HL-60 (cell line): ENCODE data around the gene PSMG3.

Experiments
- DNase-seq, 2 experiments: peaks; one replicate each; pipeline ENCODE4 v3.0.0-alpha.2; 2010 to 2020; ENCODE audit warnings: low read depth in 1 of 2, low spot score in 1 of 2
- H3K27ac ChIP-seq: fragments of 250-450 bp; sonication (Bioruptor Pico); replicated peaks from 2 replicates; pipeline ENCODE4 v1.5.1; 2020; ENCODE audit warnings: mild to moderate bottlenecking, moderate library complexity
- H3K27me3 ChIP-seq: fragments of 250-450 bp; sonication (Bioruptor Pico); 2 replicates; pipeline ENCODE4 v1.5.1; 2021; ENCODE audit warnings: mild to moderate bottlenecking, moderate library complexity; ENCODE audit not compliant: insufficient read depth, poor library complexity, severe bottlenecking
- H3K4me3 ChIP-seq: replicated peaks from 2 replicates; pipeline ENCODE4 v1.5.1; 2011; ENCODE audit warnings: mild to moderate bottlenecking, control low read depth, low read length; ENCODE audit not compliant: insufficient read depth
- GABPA ChIP-seq: IDR thresholded peaks from 2 replicates; pipeline ENCODE4 v1.6.1; 2012; ENCODE audit warnings: low read depth
- POLR2AphosphoS5 ChIP-seq: IDR thresholded peaks from 2 replicates; pipeline ENCODE4 v1.6.1; 2012; ENCODE audit warnings: low read depth
- REST ChIP-seq: IDR thresholded peaks from 2 replicates; pipeline ENCODE4 v1.6.1; 2012; ENCODE audit warnings: low read depth; ENCODE audit not compliant: insufficient replicate concordance
- SPI1 ChIP-seq: IDR thresholded peaks from 2 replicates; pipeline ENCODE4 v1.6.1; 2012; ENCODE audit warnings: low read depth, mild to moderate bottlenecking, borderline replicate concordance
- TF ChIP-seq, protein P1 (sequence below): IDR thresholded peaks from one replicate; pipeline ENCODE4 v1.5.1; 2011; ENCODE audit warnings: low read length, control low read depth, inconsistent platforms; ENCODE audit not compliant: insufficient read depth

Gene PSMG3

DNA sequence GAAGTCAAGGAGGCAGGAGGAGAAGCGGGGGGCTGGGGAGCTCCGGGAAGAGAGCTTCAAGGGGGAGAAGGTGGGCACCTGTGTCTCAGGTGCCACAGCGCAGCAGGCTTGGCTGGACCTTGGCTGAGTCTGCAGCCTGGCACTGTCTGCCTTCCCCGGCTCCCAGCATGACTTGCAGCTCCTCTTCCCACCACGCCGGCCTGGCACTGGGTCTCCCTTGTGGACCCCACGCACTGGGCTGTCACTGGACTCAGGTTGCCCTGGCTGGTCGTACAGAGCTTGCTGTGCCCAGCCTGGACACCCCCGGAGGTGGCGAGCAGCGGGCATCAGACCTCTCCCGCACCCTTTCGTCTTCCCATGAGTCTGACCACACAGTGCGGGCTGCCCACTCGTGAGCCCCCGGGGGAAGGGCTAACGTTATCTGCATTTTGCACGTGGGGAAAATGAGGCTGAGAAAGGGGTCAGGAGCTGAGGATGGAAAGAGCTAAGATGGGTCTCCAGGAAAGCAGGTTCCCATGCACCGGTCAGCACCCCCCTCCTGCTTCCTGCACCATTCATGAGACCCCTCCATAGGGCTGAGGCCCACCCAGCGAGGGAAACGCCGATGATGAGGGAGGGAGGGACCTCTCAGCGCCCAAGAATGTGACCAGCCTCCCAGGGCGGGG is 40.3 kb upstream of the PSMG3 start:
- no peak overlapping the region for H3K4me3 ChIP-seq
- H3K27me3 ChIP-seq: no peaks in the 10 kb centered on the region
- H3K27ac ChIP-seq: no peak overlapping the region
- no peak for DNase-seq
- TF ChIP-seq SPI1: no peak
- no peak for TF ChIP-seq REST
- TF ChIP-seq POLR2AphosphoS5: no peak
- TF ChIP-seq, protein P1, sequence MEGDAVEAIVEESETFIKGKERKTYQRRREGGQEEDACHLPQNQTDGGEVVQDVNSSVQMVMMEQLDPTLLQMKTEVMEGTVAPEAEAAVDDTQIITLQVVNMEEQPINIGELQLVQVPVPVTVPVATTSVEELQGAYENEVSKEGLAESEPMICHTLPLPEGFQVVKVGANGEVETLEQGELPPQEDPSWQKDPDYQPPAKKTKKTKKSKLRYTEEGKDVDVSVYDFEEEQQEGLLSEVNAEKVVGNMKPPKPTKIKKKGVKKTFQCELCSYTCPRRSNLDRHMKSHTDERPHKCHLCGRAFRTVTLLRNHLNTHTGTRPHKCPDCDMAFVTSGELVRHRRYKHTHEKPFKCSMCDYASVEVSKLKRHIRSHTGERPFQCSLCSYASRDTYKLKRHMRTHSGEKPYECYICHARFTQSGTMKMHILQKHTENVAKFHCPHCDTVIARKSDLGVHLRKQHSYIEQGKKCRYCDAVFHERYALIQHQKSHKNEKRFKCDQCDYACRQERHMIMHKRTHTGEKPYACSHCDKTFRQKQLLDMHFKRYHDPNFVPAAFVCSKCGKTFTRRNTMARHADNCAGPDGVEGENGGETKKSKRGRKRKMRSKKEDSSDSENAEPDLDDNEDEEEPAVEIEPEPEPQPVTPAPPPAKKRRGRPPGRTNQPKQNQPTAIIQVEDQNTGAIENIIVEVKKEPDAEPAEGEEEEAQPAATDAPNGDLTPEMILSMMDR: no peak
- no peak for TF ChIP-seq GABPA

DNA sequence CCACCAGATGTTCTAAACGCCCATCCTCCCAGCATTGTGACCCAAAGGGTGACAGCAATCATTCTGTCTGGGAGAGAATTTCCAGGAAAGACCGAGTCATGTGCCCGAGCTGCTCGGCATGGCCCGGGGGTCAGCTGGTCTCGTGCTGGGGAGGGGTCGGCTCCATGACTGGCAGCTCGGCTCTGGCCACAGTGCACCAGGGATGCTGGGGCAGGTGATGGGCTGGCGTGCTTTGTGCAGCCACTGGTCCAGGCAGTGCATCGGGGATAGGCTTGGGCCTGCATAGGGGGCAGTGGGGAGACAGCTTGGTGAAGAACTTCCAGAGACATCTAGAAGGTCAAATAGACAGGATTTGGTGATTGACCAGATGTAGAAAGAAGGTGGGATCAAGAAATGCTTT is 39.2 kb upstream of the PSMG3 start:
- no peak overlapping the region for H3K27ac ChIP-seq
- H3K27me3 ChIP-seq: no peaks in the 10 kb centered on the region
- H3K4me3 ChIP-seq: no peak overlapping the region
- TF ChIP-seq POLR2AphosphoS5 (no peak), GABPA (no peak), REST (no peak), SPI1 (no peak)
- TF ChIP-seq, protein P1: no peak
- DNase-seq: no peak

- no peaks in the 10 kb centered on the region for H3K27me3 ChIP-seq
- DNase-seq: no peak
- no peak overlapping the region for H3K4me3 ChIP-seq
- no peak for TF ChIP-seq POLR2AphosphoS5
- no peak for TF ChIP-seq REST
- TF ChIP-seq, protein P1: no peak
- TF ChIP-seq SPI1: no peak
- TF ChIP-seq GABPA: no peak
- no peak overlapping the region for H3K27ac ChIP-seq
These were observed 38.5 kb upstream of the PSMG3 start for GRCh38 chr7:1608318-1608717.
